ACHN (cell line): ENCODE data around the gene SLC26A1.

ENCODE experiments used
- DNase-seq: peaks from one replicate; pipeline ENCODE4 v3.0.0-alpha.2; 2015
- in situ Hi-C: cut with HindIII; loops from 2 replicates; pipeline ENCODE4 v1.10.0; 2017; ENCODE audit warnings: low sequenced_read_pairs, low pct_ligation_motif_present, low pct_unique_long_range_greater_than_20kb

SLC26A1 gene

DNA sequence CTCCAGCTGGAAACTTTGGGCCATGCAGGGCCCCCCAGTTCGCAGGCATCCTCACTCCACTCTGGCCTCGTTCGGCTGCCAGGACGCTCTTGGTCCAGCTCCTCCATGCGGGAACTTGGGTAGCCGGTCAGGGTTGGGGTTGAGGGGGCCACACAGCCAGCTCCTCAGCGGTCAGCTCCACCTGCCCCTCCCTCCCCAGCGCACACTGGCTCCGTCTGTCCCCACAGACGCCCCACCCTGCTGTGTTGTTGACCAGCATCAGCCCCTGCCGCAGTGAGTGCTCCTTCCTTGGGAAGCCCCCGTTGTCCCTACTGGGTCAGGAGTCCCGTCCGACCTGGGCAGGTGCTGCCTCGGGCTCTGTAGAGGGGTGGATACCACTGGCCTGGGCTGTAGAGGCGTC lies 24.0 kb upstream of the SLC26A1 start:
- DNase-seq: no peak
- in situ Hi-C loops: no loop called here

DNA sequence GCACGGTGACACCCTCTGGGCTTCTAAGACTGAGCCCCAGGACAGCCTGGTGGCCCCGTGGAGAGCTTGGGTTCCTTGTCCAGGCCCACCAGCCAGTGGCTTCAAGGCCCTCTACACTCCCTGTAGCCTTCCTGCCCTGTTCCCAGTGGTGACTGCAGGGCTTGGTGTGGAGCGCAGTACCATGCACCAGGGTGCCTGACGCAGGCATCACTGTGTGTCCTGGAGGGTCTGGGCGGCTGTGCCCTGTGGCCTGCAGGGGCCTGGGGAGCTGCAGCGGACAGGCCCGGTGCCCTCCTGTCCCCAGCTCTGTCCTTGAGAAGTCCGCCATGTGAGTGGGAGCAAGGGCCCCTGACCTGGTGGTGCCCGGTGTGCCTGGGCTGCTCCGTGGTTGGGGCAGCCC lies 22.5 kb upstream of the SLC26A1 start:
- no peak for DNase-seq
- in situ Hi-C loops: no loop called here

DNA sequence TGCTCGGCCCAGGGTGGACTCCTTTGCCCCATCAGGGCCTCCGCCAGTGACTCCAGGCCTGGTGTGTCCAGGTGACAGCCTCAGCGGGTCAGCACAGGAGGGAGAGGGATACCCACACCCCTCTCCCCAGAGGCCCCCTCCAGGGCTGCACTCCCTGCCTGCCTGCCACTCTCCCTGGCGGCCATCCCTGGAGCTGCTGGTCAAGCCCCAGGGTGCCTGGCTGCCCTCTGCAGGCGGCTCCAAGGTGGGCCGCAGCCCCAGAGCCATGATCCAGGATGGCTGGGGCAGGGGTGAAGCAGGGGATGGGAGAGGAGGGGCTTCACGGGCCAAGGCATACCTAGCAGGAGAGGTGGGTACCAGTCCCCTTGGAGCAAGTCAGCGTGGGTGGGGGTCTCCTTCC lies 22.0 kb upstream of the SLC26A1 start:
- in situ Hi-C loops: no loop called here
- no peak for DNase-seq

GRCh38 chr4:1014291-1015167 lies 21.3 kb upstream of the SLC26A1 start:
- in situ Hi-C loops: no loop called here
- DNase-seq: no peak

DNA sequence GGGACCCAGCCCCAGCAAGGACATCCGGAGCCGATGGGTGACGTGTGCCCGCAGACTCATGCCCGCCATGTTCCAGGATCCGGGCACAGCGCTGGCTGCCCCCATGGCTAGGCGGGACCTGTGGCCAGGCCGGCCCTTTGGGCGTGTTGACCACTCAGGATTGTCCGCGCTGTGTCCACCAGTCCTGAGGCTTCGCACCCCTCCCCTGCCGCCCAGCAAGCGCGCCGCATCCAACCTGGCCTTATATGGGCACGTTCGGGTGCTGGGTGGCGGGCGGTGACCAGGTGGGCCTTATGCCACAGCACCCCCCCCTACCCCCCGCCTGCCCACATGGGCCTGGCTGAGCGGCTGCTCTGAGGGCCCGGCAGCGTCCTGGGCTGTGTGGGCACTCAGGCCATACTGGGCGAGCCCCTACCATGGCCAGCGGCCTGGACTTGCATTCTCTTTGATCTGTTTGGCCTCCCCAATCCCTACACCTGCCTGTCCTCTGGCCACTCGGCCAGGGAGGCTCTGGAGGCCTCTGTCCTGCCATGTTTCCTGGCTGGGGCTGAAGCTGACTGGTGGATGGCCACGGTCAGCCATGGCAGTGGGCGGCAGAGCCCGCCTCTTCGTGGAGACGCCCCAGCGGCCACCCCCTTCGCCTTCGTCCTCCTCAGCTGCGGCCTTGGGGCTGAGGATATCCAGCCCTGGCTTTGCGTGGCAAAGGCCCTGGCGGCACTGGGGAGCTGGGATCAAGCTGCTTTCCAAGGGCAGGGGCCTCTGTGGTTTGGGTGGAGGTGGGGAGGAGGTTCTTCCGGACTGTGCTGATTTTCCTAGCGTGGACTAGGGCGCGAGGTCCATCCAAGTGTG lies 20.2 kb upstream of the SLC26A1 start:
- in situ Hi-C loops: no loop called here
- DNase-seq: no peak

DNA sequence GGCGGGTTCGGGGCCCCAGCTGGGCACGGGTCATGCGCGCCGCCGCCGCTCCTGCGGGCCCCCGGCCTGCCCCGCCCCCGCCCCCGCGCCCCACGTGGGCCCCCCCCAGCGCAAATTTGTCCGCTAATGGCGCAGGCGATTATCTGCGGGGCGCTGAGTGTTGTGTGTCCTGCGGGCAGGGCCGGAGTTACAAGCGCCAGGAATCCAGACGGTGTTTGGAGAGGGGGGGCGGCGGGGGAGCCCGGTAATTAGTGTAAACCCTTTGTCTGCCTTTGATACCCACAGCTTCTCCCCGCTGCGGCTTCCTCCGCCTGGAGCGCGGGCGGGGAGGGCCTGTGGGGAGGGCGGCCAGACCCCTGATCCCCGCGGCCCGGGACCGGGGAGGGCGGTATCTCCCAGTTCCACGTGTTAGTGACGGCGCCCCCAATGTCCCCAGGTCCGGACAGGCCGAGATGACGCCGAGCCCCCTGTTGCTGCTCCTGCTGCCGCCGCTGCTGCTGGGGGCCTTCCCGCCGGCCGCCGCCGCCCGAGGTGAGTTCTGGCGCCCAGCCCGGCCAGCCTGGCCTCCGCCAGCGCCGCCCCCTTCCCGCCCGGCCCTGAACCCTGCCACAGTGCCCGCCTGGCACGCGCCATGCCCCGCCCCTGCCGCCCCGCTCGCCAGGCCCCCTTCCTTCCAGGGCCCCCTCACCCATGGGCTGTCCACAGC lies 19.0 kb upstream of the SLC26A1 start:
- in situ Hi-C loops: no loop called here
- DNase-seq: peak; percentile 46

- in situ Hi-C loops: no loop called here
- DNase-seq: no peak
Observed at GRCh38 chr4:1011666-1012033, 18.4 kb upstream of the SLC26A1 start.

DNA sequence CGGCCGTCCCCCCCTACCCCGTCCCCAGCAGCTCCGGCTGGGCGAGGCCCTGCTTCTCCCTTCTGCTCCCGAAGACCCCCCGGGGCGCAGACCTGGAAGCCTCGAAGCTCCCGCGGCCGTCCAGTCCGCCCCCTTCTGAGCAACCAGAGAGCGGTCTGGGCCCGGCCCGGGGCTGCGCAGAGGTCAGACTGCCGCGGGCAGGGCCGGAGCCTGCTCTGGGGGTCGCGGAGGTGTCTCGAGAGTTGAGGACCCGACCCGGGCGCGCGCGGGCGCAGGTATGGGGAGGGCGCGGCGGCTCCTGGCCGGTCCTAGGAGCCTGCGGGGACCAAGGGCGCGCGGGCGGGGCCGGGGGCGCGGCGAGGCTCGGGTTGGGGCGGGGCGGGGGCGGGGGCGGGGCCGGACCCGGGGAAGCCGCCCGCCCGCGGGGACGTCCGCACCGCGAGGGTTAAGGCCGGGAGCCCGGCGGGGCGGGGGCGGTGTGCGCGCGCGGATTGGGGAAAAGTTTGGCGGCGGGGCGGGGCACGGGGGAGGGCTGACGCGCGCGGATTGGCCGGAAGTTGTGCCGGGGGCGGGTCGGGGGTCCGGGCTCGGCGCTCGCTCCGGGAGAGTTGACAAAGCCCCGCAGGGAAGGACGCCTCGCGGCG lies 17.9 kb upstream of the SLC26A1 start, which contains the start of gene FGFRL1:
Gene FGFRL1 (plus strand): TSS at position 605 of the 644 bp plus-strand sequence. CDS start 860 bp downstream, outside the sequence.
- peak; percentile 86 for DNase-seq
- in situ Hi-C loops: no loop called here

DNA sequence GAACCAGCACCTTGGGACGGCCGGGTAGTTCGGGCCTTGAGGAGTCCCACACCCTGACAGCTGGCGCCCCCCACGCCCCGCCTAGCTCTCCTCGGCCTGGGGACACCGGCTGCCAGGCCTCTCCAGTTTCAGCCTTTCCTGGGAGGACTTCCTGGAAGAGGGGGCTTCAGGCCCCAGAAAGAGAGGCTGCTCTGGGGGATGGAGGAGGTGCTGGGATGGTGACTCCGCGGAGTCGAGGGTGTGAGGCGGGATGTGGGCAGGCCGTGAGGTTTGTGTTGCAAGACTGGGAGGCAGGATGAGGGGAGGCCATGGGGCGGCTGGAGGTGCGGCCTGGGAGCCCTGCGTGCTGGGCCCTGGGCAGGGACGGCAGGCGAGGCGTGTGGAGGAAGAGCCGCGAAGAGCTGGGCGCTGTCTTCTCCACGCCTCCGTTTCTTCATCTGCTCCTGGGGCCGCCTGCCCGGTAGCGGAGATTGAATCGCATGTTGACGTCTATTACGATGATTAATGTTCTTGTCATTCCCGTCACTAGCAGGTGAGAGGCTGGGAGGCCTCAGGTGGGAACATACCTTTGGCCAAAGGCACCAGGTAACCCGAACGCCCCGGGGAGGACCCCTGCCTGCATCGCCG lies 17.3 kb upstream of the SLC26A1 start:
- in situ Hi-C loops: no loop called here

GRCh38 chr4:1009542-1010394 lies 16.6 kb upstream of the SLC26A1 start:
- DNase-seq: peak; percentile 59
- in situ Hi-C loops: no loop called here

More for the DNA sequence above, 17.3 kb upstream of the SLC26A1 start:
- peak; percentile 62 for DNase-seq

- in situ Hi-C loops: no loop called here
- peak; percentile 17 for DNase-seq
Observed at GRCh38 chr4:1008840-1009541, 15.8 kb upstream of the SLC26A1 start.

DNA sequence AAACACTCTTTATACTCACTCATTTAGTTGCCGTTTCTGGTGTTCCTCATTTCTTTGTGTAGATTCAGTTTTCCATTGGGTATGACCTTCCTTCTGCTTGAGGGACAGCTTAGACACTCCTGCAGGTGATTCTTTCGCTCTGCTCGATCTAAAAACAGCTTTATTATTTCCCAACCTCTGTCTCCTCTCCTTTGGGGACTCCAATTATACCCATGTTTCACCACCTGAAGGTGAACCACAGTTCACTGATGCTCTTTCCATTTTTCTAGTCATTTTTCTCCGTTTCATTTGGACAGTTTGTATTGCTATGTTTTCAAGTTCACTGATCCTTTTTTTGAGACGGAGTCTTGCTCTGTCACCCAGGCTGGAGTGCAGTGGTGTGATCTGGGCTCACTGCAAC lies 13.7 kb upstream of the SLC26A1 start:
- in situ Hi-C loops: no loop called here
- no peak for DNase-seq

- DNase-seq: no peak
- in situ Hi-C loops: no loop called here
Observed at GRCh38 chr4:1004557-1005485, 11.6 kb upstream of the SLC26A1 start.

GRCh38 chr4:1004071-1004418 lies 10.8 kb upstream of the SLC26A1 start:
- in situ Hi-C loops: no loop called here
- DNase-seq: no peak

- in situ Hi-C loops: no loop called here
- DNase-seq: no peak
Observed at GRCh38 chr4:1003271-1004070, 10.3 kb upstream of the SLC26A1 start.
